ENCODE data around the gene KCNJ4.

The KCNJ4 gene

GRCh38 chr22:38429499-38430068, 25.4 kb downstream of the KCNJ4 start:
- FAIRE-seq (no peak), DNase-seq (ENCODE audit: insufficient read length, low spot score) (no peak)
- no peak for TF ChIP-seq CTCF (IDR thresholded peaks at IDR 0.05; ENCODE audit: insufficient read depth, missing control alignments)

GRCh38 chr22:38428714-38429113, 26.3 kb downstream of the KCNJ4 start:
- FAIRE-seq (no peak), DNase-seq (ENCODE audit: insufficient read length, low spot score) (no peak)
- TF ChIP-seq CTCF (IDR thresholded peaks at IDR 0.05; ENCODE audit: insufficient read depth, missing control alignments), result no peak

- FAIRE-seq, result no peak
- no peak for TF ChIP-seq CTCF (IDR thresholded peaks at IDR 0.05; ENCODE audit: insufficient read depth, missing control alignments)
- DNase-seq (ENCODE audit: insufficient read length, low spot score), result no peak
Measured at GRCh38 chr22:38427940-38428339, 27.1 kb downstream of the KCNJ4 start.

- DNase-seq (ENCODE audit: insufficient read length, low spot score) (no peak), FAIRE-seq (no peak)
- TF ChIP-seq CTCF (IDR thresholded peaks at IDR 0.05; ENCODE audit: insufficient read depth, missing control alignments), result no peak
Measured at GRCh38 chr22:38427465-38427864, 27.5 kb downstream of the KCNJ4 start.

- FAIRE-seq (no peak), DNase-seq (ENCODE audit: insufficient read length, low spot score) (no peak)
- no peak for TF ChIP-seq CTCF (IDR thresholded peaks at IDR 0.05; ENCODE audit: insufficient read depth, missing control alignments)
Measured at GRCh38 chr22:38426628-38427027, 28.4 kb downstream of the KCNJ4 start.

- FAIRE-seq, result no peak
- no peak for DNase-seq (ENCODE audit: insufficient read length, low spot score)
- no peak for TF ChIP-seq CTCF (IDR thresholded peaks at IDR 0.05; ENCODE audit: insufficient read depth, missing control alignments)
Measured at GRCh38 chr22:38424525-38425080, 30.4 kb downstream of the KCNJ4 start.
